ENCODE results near the gene ZNF563.

DNA sequence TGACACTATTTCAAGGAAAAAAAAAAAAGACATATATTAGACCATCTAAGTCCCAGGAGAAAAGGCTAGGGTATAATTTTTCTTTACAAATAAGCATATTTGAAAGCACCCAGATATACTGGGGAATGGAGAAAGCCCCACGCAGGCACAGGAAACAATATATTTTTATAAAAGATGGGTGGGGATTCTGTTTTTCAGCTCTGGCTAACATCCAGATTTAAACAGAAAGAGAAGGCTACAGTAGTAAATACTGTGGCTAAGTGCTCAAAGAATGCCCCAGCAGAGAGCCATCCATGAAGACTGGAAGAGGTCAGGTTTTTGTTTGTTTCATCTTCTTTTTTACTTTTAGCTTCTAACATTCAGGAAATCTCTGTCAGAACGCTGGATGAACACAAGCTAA is 54.7 kb downstream of the ZNF563 start:
- TF ChIP-seq POLR2A (IDR thresholded peaks at IDR 0.05; ENCODE audit: low read depth, low read length) (no peak), BHLHE40 (IDR thresholded peaks at IDR 0.05; ENCODE audit: borderline replicate concordance in 1 of 2, low read depth in 2 of 2, low read length in 1 of 2) (no peak), POLR2AphosphoS5 (IDR thresholded peaks at IDR 0.05; ENCODE audit: low read length) (no peak), POLR2AphosphoS2 (IDR thresholded peaks at IDR 0.05; ENCODE audit: low read depth, low read length) (no peak), CHD4 (IDR thresholded peaks at IDR 0.05) (no peak), SIX5 (IDR thresholded peaks at IDR 0.05; ENCODE audit: low read depth, low read length, severe bottlenecking) (no peak), ZNF384 (IDR thresholded peaks at IDR 0.05; ENCODE audit: borderline replicate concordance, low read depth, low read length) (no peak), CBFB (IDR thresholded peaks at IDR 0.05; ENCODE audit: low read depth) (no peak)
- TF ChIP-seq, protein P1, sequence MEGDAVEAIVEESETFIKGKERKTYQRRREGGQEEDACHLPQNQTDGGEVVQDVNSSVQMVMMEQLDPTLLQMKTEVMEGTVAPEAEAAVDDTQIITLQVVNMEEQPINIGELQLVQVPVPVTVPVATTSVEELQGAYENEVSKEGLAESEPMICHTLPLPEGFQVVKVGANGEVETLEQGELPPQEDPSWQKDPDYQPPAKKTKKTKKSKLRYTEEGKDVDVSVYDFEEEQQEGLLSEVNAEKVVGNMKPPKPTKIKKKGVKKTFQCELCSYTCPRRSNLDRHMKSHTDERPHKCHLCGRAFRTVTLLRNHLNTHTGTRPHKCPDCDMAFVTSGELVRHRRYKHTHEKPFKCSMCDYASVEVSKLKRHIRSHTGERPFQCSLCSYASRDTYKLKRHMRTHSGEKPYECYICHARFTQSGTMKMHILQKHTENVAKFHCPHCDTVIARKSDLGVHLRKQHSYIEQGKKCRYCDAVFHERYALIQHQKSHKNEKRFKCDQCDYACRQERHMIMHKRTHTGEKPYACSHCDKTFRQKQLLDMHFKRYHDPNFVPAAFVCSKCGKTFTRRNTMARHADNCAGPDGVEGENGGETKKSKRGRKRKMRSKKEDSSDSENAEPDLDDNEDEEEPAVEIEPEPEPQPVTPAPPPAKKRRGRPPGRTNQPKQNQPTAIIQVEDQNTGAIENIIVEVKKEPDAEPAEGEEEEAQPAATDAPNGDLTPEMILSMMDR (IDR thresholded peaks at IDR 0.05 in 2 of 3, conservative IDR thresholded peaks at IDR 0.05 in 1 of 3; ENCODE audit: control insufficient read depth in 2 of 3, extremely low read depth in 1 of 3, insufficient read depth in 1 of 3, low read depth in 3 of 3, low read length in 3 of 3), result no peak

Measured in GM12878 (cell line).